ELF-1 (cell line): ENCODE results near the gene PCDH9.
A peak's percentile ranks its signal among the peaks of the same experiment; 100 is the strongest.

Experiments
- DNase-seq: peaks from one replicate; pipeline ENCODE4 v3.0.0-alpha.2; 2016; ENCODE audit warnings: low read depth, low spot score

PCDH9 gene

GRCh38 chr13:67036699-67037457 is 193.3 kb downstream of the PCDH9 start:
- no peak for DNase-seq

- DNase-seq: no peak
These were observed 197.0 kb downstream of the PCDH9 start for GRCh38 chr13:67033170-67033569.

GRCh38 chr13:67023130-67023876 is 206.8 kb downstream of the PCDH9 start:
- no peak for DNase-seq

GRCh38 chr13:67018775-67019174 is 211.4 kb downstream of the PCDH9 start:
- DNase-seq: no peak

GRCh38 chr13:67017276-67017675 is 212.9 kb downstream of the PCDH9 start:
- DNase-seq: no peak

GRCh38 chr13:67015976-67016600 is 214.0 kb downstream of the PCDH9 start:
- no peak for DNase-seq

GRCh38 chr13:67014399-67014798 is 215.7 kb downstream of the PCDH9 start:
- no peak for DNase-seq

- DNase-seq: no peak
These were observed 216.4 kb downstream of the PCDH9 start for GRCh38 chr13:67013709-67014108.

GRCh38 chr13:67008075-67008668 is 222.0 kb downstream of the PCDH9 start:
- DNase-seq: no peak

GRCh38 chr13:67004511-67004910 is 225.6 kb downstream of the PCDH9 start:
- no peak for DNase-seq

GRCh38 chr13:67003743-67004142 is 226.4 kb downstream of the PCDH9 start:
- no peak for DNase-seq

GRCh38 chr13:67001363-67001762 is 228.8 kb downstream of the PCDH9 start:
- no peak for DNase-seq

GRCh38 chr13:66996503-66996902 is 233.6 kb downstream of the PCDH9 start:
- no peak for DNase-seq

GRCh38 chr13:66995203-66995611 is 234.9 kb downstream of the PCDH9 start:
- no peak for DNase-seq

- DNase-seq: no peak
These were observed 235.5 kb downstream of the PCDH9 start for GRCh38 chr13:66994517-66995202.

- peak; percentile 75 for DNase-seq
These were observed 236.0 kb downstream of the PCDH9 start for GRCh38 chr13:66994097-66994496.

GRCh38 chr13:66992719-66993118 is 237.4 kb downstream of the PCDH9 start:
- DNase-seq: no peak

GRCh38 chr13:66992183-66992582 is 238.0 kb downstream of the PCDH9 start:
- no peak for DNase-seq

GRCh38 chr13:66984241-66984640 is 245.9 kb downstream of the PCDH9 start:
- DNase-seq: no peak

GRCh38 chr13:66981912-66982311 is 248.2 kb downstream of the PCDH9 start:
- no peak for DNase-seq

- DNase-seq: no peak
These were observed 253.0 kb downstream of the PCDH9 start for GRCh38 chr13:66977161-66977560.

GRCh38 chr13:66974889-66975288 is 255.2 kb downstream of the PCDH9 start:
- no peak for DNase-seq
